A673 (cell line): Measurements from ENCODE around the gene CD248. TPM values are rescaled to one million over a fixed set of nuclear protein-coding genes. Genes with fewer than 3 reads are reported as not detected.
"Not testable (repeated sequence)": the region's sequence is repeated elsewhere in the genome, so short reads cannot be mapped to it uniquely, and the experiment has no call there.

ENCODE experiments used
- BruUV-seq: library from RNA; stranded (reverse); fragments of 400-500 nt; replicated peaks from 2 replicates; lab custom pipeline; 2021; lab: Mats Ljungman, UMichigan
- CTCF ChIA-PET: fragments of 300-600 bp; sonication (Branson Sonifier 250); formaldehyde crosslinking; loops from one replicate; lab custom pipeline; 2022; ENCODE audit warnings: antibody characterized with exemption; lab: Charles Lee
- POLR2A ChIA-PET: fragments of 300-600 bp; sonication (Branson Sonifier 250); formaldehyde crosslinking; loops from one replicate; lab custom pipeline; 2022; ENCODE audit warnings: antibody characterized with exemption; ENCODE audit not compliant: low non-redundant PET; lab: Charles Lee
- DNase-seq: peaks from one replicate; pipeline ENCODE4 v3.0.0-alpha.2; 2015; ENCODE audit warnings: low spot score
- H3K27ac ChIP-seq: fragments of 200-600 bp; sonication (generic); 2 replicates; pipeline ENCODE4 v1.5.1; 2016; ENCODE audit warnings: mixed run types, low read depth, mild to moderate bottlenecking, mixed read lengths, antibody characterized with exemption, low read length; ENCODE audit not compliant: poor library complexity, severe bottlenecking
- H3K27me3 ChIP-seq: fragments of 200-600 bp; sonication (generic); replicated peaks from 2 replicates; pipeline ENCODE4 v1.6.1; 2017; ENCODE audit warnings: mixed run types, low read depth, mild to moderate bottlenecking, mixed read lengths, antibody characterized with exemption, low read length; ENCODE audit not compliant: insufficient read depth, poor library complexity
- H3K36me3 ChIP-seq: fragments of 200-600 bp; sonication (generic); 2 replicates; pipeline ENCODE4 v1.6.1; 2016; ENCODE audit warnings: mixed run types, mild to moderate bottlenecking, mixed read lengths, antibody characterized with exemption, low read length; ENCODE audit not compliant: insufficient read depth, poor library complexity, severe bottlenecking
- H3K4me1 ChIP-seq: fragments of 200-600 bp; sonication (generic); 2 replicates; pipeline ENCODE4 v1.6.1; 2017; ENCODE audit warnings: mixed run types, mild to moderate bottlenecking, mixed read lengths, antibody characterized with exemption, low read length; ENCODE audit not compliant: insufficient read depth, poor library complexity, severe bottlenecking
- H3K4me3 ChIP-seq: fragments of 200-600 bp; sonication (generic); 2 replicates; pipeline ENCODE4 v1.5.1; 2016; ENCODE audit warnings: low read depth, mixed run types, mild to moderate bottlenecking, mixed read lengths, low read length; ENCODE audit not compliant: poor library complexity, severe bottlenecking
- H3K9me3 ChIP-seq: fragments of 200-600 bp; sonication (generic); 2 replicates; pipeline ENCODE4 v1.6.1; 2016; ENCODE audit warnings: mixed run types, low read depth, mild to moderate bottlenecking, mixed read lengths, antibody characterized with exemption, low read length; ENCODE audit not compliant: poor library complexity, severe bottlenecking
- CTCF ChIP-seq: fragments of 300-800, 200-600 bp; sonication (generic); conservative IDR thresholded peaks from 2 replicates; pipeline ENCODE4 v1.5.1; 2017; ENCODE audit warnings: low read depth, mild to moderate bottlenecking, antibody characterized with exemption, low read length, moderate library complexity, mixed read lengths
- EZH2 ChIP-seq: fragments of 200-600 bp; sonication (generic); IDR thresholded peaks from 2 replicates; pipeline ENCODE4 v1.6.1; 2017; ENCODE audit warnings: borderline replicate concordance, low read depth, mild to moderate bottlenecking, mixed read lengths, antibody characterized with exemption, low read length; ENCODE audit not compliant: poor library complexity, severe bottlenecking
- intact Hi-C: fragments of 100-400 bp; cut with micrococcal nuclease; formaldehyde crosslinking; loops from one replicate; pipeline ENCODE4 v1.10.0; 2022; ENCODE audit not compliant: unreplicated experiment
- total RNA-seq: library from RNA; stranded (reverse); gene quantifications from 2 replicates; pipeline ENCODE4 v1.2.3, GENCODE V29; 2021

CD248 gene
- total RNA-seq, 1 experiment from 2014 or later, result 97.8 TPM

- CTCF ChIA-PET, H3K27ac ChIP-seq, DNase-seq, POLR2A ChIA-PET, H3K4me3 ChIP-seq, BruUV-seq, H3K27me3 ChIP-seq, intact Hi-C loops, H3K9me3 ChIP-seq: not testable (repeated sequence)
- Histone ChIP-seq H3K36me3 (peaks cover 39% of the 10 kb centered on the region), H3K4me1 (peaks cover 27% of the 10 kb centered on the region)
Observed at GRCh38 chr11:66276619-66277018, 40.2 kb downstream of the CD248 start.

GRCh38 chr11:66275984-66276612 is 40.7 kb downstream of the CD248 start:
- no peak for TF ChIP-seq CTCF
- no peak for TF ChIP-seq EZH2
- Histone ChIP-seq H3K4me1 (peaks cover 26% of the 10 kb centered on the region), H3K27me3 (no peaks in the 10 kb centered on the region), H3K27ac (no peak overlapping the region), H3K4me3 (no peak overlapping the region), H3K9me3 (no peaks in the 10 kb centered on the region), H3K36me3 (peaks cover 40% of the 10 kb centered on the region)
- intact Hi-C loops, result no loop called here
- POLR2A ChIA-PET, result no interaction called here
- no peak for DNase-seq
- CTCF ChIA-PET, result no interaction called here
- no TSS peak for BruUV-seq

GRCh38 chr11:66275396-66275795 is 41.4 kb downstream of the CD248 start:
- ChIA-PET CTCF (no interaction called here), POLR2A (no interaction called here)
- Histone ChIP-seq H3K36me3 (peaks cover 40% of the 10 kb centered on the region), H3K9me3 (no peaks in the 10 kb centered on the region), H3K27me3 (no peaks in the 10 kb centered on the region), H3K27ac (no peak overlapping the region), H3K4me3 (no peak overlapping the region), H3K4me1 (peaks cover 19% of the 10 kb centered on the region)
- TF ChIP-seq EZH2 (no peak), CTCF (no peak)
- DNase-seq, result no peak
- intact Hi-C loops, result no loop called here
- BruUV-seq, result no TSS peak

DNA sequence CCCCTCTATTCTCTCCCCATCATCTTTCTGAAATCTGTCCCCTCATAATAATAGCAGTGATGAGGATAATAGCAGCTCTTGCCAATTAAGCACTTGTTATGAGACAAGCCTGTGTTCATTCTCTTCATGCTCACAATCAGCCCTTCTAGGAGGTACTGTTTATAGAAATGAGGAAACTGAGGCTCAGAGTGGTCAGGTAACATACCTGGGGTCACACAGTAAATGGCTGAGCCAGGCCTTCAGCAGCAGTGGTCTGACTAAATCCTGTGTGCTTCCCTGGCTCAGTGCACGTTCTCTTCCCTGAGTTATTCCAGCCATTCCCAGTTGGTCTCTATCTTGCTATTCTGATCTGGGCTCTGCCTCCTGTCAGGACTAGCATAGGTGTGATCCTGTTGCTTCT is 42.6 kb downstream of the CD248 start:
- intact Hi-C loops, result no loop called here
- no TSS peak for BruUV-seq
- Histone ChIP-seq H3K27me3 (no peaks in the 10 kb centered on the region), H3K27ac (no peak overlapping the region), H3K36me3 (peaks cover 40% of the 10 kb centered on the region), H3K4me3 (no peak overlapping the region), H3K4me1 (peaks cover 14% of the 10 kb centered on the region), H3K9me3 (no peaks in the 10 kb centered on the region)
- DNase-seq, result no peak
- ChIA-PET CTCF (no interaction called here), POLR2A (no interaction called here)
- no peak for TF ChIP-seq CTCF
- TF ChIP-seq EZH2, result no peak
